ENCODE measurements around the gene ASCL4.

DNA sequence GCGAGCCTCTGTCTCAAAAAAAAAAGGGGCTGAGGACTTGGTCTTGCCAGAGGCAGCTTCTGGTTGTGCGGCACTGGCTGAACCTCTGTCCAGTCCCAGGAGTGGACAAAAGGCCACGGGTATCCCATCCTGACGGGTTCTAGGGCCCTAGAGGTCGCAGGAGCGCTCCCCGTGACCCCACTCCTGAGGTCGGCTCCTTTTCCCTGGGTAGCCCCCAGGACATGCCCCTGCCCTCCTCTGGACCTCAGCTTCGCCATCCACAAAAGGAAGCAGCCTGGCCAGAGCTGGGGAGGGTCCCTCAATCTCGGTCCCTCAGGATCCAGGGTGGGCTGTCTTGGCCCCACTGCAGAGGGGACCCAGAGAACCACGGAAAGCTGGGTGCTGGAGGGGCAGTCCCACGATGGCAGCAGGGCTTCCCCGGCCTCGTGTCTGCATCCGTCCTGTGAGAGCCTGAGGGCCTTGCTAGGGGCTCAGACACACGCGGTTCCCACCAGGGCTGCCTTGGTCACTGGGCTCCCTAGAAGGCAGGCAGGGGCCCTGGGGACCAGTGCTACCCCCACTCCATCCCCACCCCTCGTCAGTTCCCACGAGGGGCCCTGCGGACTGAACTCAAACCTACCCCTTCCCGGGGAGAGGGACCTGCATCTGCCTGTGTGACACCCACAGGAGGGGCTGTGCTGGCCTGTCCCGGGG is 31.1 kb downstream of the ASCL4 start:
- TF ChIP-seq, protein P1, sequence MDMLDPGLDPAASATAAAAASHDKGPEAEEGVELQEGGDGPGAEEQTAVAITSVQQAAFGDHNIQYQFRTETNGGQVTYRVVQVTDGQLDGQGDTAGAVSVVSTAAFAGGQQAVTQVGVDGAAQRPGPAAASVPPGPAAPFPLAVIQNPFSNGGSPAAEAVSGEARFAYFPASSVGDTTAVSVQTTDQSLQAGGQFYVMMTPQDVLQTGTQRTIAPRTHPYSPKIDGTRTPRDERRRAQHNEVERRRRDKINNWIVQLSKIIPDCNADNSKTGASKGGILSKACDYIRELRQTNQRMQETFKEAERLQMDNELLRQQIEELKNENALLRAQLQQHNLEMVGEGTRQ (IDR thresholded peaks at IDR 0.05), result no peak
- TF ChIP-seq MAX (IDR thresholded peaks at IDR 0.05) (no peak), PHF8 (IDR thresholded peaks at IDR 0.05; ENCODE audit: borderline replicate concordance, low read depth) (no peak), CEBPB (IDR thresholded peaks at IDR 0.05) (no peak), RNF2 (IDR thresholded peaks at IDR 0.05; ENCODE audit: borderline replicate concordance, low read depth) (no peak), POLR2A (IDR thresholded peaks at IDR 0.05; ENCODE audit: low read length) (no peak), KDM1A (IDR thresholded peaks at IDR 0.05; ENCODE audit: low read depth) (no peak), CHD2 (IDR thresholded peaks at IDR 0.05; ENCODE audit: low read length, partially characterized antibody) (no peak), HDAC2 (IDR thresholded peaks at IDR 0.05) (no peak)
- TF ChIP-seq, protein P2, sequence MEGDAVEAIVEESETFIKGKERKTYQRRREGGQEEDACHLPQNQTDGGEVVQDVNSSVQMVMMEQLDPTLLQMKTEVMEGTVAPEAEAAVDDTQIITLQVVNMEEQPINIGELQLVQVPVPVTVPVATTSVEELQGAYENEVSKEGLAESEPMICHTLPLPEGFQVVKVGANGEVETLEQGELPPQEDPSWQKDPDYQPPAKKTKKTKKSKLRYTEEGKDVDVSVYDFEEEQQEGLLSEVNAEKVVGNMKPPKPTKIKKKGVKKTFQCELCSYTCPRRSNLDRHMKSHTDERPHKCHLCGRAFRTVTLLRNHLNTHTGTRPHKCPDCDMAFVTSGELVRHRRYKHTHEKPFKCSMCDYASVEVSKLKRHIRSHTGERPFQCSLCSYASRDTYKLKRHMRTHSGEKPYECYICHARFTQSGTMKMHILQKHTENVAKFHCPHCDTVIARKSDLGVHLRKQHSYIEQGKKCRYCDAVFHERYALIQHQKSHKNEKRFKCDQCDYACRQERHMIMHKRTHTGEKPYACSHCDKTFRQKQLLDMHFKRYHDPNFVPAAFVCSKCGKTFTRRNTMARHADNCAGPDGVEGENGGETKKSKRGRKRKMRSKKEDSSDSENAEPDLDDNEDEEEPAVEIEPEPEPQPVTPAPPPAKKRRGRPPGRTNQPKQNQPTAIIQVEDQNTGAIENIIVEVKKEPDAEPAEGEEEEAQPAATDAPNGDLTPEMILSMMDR (IDR thresholded peaks at IDR 0.05), result no peak
